OCI-LY7 (cell line): ENCODE measurements around the gene RNF175.

Source experiments
- EZH2phosphoT487 ChIP-seq: fragments of 200-600 bp; sonication (generic); IDR thresholded peaks from 2 replicates; pipeline ENCODE4 v1.6.1; 2018; ENCODE audit warnings: low read depth, borderline replicate concordance, mild to moderate bottlenecking, mixed run types, antibody characterized with exemption, low read length, moderate library complexity, mixed read lengths
- TF ChIP-seq, protein P1 (sequence below): fragments of 200-600 bp; sonication (generic); conservative IDR thresholded peaks from 2 replicates; pipeline ENCODE4 v1.5.1; 2014; ENCODE audit warnings: mild to moderate bottlenecking, antibody characterized with exemption, low read length, moderate library complexity, mixed read lengths

DNA sequence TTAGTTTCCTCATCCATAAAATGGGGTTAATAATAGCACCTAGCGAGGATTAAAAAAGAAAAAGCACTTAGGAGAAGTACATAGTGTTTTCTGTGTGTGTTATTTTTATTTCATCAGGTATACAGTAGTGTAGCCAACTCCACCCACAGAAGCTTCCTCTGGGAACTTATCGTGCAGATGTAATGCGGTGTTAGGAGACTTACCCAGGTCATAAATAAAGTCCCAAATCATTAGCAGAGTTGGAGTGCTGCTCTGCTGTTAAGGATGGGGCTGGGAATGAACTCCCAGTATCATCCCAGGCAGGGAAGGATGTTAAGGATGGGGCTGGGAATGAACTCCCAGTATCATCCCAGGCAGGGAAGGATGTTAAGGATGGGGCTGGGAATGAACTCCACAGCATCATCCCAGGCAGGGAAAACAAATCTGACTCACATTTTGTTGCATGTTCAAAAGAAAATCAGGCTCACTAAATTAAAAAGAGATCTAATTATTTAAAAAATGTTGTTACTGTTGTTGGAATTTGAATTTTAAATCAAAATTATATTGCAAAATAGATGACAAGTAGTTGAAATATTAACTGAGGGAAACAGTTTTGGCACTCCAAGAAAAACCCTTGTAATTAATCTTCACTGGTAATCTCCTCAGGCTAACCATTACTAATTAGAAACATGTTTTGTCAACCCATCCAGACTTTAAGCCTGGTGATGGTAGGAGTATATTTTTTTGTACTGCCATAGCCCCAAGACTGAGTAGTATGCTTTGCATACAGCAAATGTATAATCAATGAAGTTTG is 39.3 kb upstream of the RNF175 start:
- TF ChIP-seq, protein P1, sequence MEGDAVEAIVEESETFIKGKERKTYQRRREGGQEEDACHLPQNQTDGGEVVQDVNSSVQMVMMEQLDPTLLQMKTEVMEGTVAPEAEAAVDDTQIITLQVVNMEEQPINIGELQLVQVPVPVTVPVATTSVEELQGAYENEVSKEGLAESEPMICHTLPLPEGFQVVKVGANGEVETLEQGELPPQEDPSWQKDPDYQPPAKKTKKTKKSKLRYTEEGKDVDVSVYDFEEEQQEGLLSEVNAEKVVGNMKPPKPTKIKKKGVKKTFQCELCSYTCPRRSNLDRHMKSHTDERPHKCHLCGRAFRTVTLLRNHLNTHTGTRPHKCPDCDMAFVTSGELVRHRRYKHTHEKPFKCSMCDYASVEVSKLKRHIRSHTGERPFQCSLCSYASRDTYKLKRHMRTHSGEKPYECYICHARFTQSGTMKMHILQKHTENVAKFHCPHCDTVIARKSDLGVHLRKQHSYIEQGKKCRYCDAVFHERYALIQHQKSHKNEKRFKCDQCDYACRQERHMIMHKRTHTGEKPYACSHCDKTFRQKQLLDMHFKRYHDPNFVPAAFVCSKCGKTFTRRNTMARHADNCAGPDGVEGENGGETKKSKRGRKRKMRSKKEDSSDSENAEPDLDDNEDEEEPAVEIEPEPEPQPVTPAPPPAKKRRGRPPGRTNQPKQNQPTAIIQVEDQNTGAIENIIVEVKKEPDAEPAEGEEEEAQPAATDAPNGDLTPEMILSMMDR: no peak
- TF ChIP-seq EZH2phosphoT487: no peak
